HEK293T (cell line): Measurements from ENCODE around the gene TEX36.

Source experiments
- CTCF ChIA-PET: fragments of 350-600 bp; formaldehyde crosslinking; extraction: SDS; loops from one replicate; lab custom pipeline; 2021; ENCODE audit warnings: antibody characterized with exemption, inconsistent platforms; lab: Yijun Ruan, JAX
- POLR2A ChIA-PET: fragments of 350-600 bp; formaldehyde crosslinking; extraction: SDS; loops from one replicate; lab custom pipeline; 2020; ENCODE audit warnings: antibody characterized with exemption, inconsistent platforms; lab: Yijun Ruan, JAX
- DNase-seq: peaks from one replicate; pipeline ENCODE4 v3.0.0; 2012; ENCODE audit warnings: mixed read lengths; ENCODE audit errors: extremely low spot score
- ARNT ChIP-seq: fragments of 450-650 bp; IDR thresholded peaks from 2 replicates; pipeline ENCODE4 v1.6.1; 2017; ENCODE audit warnings: mild to moderate bottlenecking
- BHLHE40 ChIP-seq: fragments of 450-650 bp; IDR thresholded peaks from 2 replicates; pipeline ENCODE4 v1.6.1; 2016; ENCODE audit warnings: mild to moderate bottlenecking, moderate library complexity, borderline replicate concordance
- CTBP1 ChIP-seq: fragments of 450-650 bp; IDR thresholded peaks from 2 replicates; pipeline ENCODE4 v1.6.1; 2016; ENCODE audit warnings: borderline replicate concordance
- ELF4 ChIP-seq: fragments of 450-650 bp; IDR thresholded peaks from 2 replicates; pipeline ENCODE4 v1.6.1; 2017; ENCODE audit warnings: antibody characterized with exemption
- FOXA1 ChIP-seq: fragments of 450-650 bp; IDR thresholded peaks from 2 replicates; pipeline ENCODE4 v1.6.1; 2016; ENCODE audit warnings: mild to moderate bottlenecking
- FOXK2 ChIP-seq: fragments of 450-650 bp; IDR thresholded peaks from 2 replicates; pipeline ENCODE4 v1.6.1; 2016; ENCODE audit warnings: mild to moderate bottlenecking
- FOXM1 ChIP-seq: fragments of 450-650 bp; IDR thresholded peaks from 2 replicates; pipeline ENCODE4 v1.6.1; 2017; ENCODE audit warnings: mild to moderate bottlenecking, borderline replicate concordance
- HDGF ChIP-seq: fragments of 450-650 bp; IDR thresholded peaks from 2 replicates; pipeline ENCODE4 v1.6.1; 2017; ENCODE audit warnings: antibody characterized with exemption, borderline replicate concordance
- L3MBTL2 ChIP-seq: fragments of 450-650 bp; conservative IDR thresholded peaks from 2 replicates; pipeline ENCODE4 v1.6.1; 2016; ENCODE audit warnings: mild to moderate bottlenecking
- LEF1 ChIP-seq: fragments of 450-650 bp; IDR thresholded peaks from 2 replicates; pipeline ENCODE4 v1.6.1; 2017; ENCODE audit warnings: mild to moderate bottlenecking, borderline replicate concordance
- NFRKB ChIP-seq: fragments of 450-650 bp; IDR thresholded peaks from 2 replicates; pipeline ENCODE4 v1.6.1; 2016; ENCODE audit warnings: mild to moderate bottlenecking, moderate library complexity
- PKNOX1 ChIP-seq: fragments of 450-650 bp; IDR thresholded peaks from 2 replicates; pipeline ENCODE4 v1.6.1; 2016
- SP1 ChIP-seq: fragments of 450-650 bp; IDR thresholded peaks from 2 replicates; pipeline ENCODE4 v1.6.1; 2017
- SUZ12 ChIP-seq: fragments of 450-650 bp; IDR thresholded peaks from 2 replicates; pipeline ENCODE4 v1.6.1; 2016; ENCODE audit warnings: mild to moderate bottlenecking
- TARDBP ChIP-seq: fragments of 450-650 bp; IDR thresholded peaks from 2 replicates; pipeline ENCODE4 v1.6.1; 2016
- ZNF384 ChIP-seq: fragments of 450-650 bp; IDR thresholded peaks from 2 replicates; pipeline ENCODE4 v1.6.1; 2016

The TEX36 gene

GRCh38 chr10:125711110-125711750 lies 28.3 kb upstream of the TEX36 start:
- DNase-seq = no peak
- POLR2A ChIA-PET = no interaction called here
- CTCF ChIA-PET = no interaction called here
- TF ChIP-seq ZNF384 = no peak

- CTCF ChIA-PET = interaction anchor here (0.6 kb wide), 1 partner anchor 77 kb away, joined by 9 read pairs; no protein-coding TSS in a partner anchor
Measured at GRCh38 chr10:125709553-125710474, 26.9 kb upstream of the TEX36 start.

GRCh38 chr10:125708971-125709503 lies 26.1 kb upstream of the TEX36 start:
- POLR2A ChIA-PET = interaction anchor here (4.3 kb wide), 1 partner anchor 10 kb away, joined by 23 read pairs; the partner anchor contains the start of gene EDRF1
- CTCF ChIA-PET = no interaction called here
- DNase-seq = peak; percentile 56
- no peak for TF ChIP-seq BHLHE40
- no peak for TF ChIP-seq ELF4
- TF ChIP-seq FOXM1 = no peak
- TF ChIP-seq FOXK2 = no peak
- no peak for TF ChIP-seq FOXA1
- no peak for TF ChIP-seq SUZ12
- no peak for TF ChIP-seq ZNF384
- peak; percentile 97 for TF ChIP-seq CTBP1
- TF ChIP-seq LEF1 = no peak
- TF ChIP-seq ARNT = 0 out of 2 replicates have a peak, but pooled peaks have one; percentile 45
- no peak for TF ChIP-seq NFRKB
- TF ChIP-seq SP1 = no peak
- no peak for TF ChIP-seq L3MBTL2
- no peak for TF ChIP-seq HDGF
- peak; percentile 83 for TF ChIP-seq PKNOX1
- TF ChIP-seq TARDBP = no peak

More at GRCh38 chr10:125709553-125710474, 26.9 kb upstream of the TEX36 start:
- TF ChIP-seq ZNF384 (no peak), NFRKB (no peak), PKNOX1 (peak; percentile 29; the same call in 1 of the 2 replicates), L3MBTL2 (no peak)
- DNase-seq = no peak
- POLR2A ChIA-PET = interaction anchor here (0.6 to 4.3 kb wide), 1 partner anchor 10 kb away, joined by 3 to 23 read pairs; the partner anchor contains the start of gene EDRF1

- TF ChIP-seq NFRKB = no peak
- TF ChIP-seq ZNF384 = no peak
- no peak for TF ChIP-seq HDGF
- no peak for TF ChIP-seq BHLHE40
- no peak for TF ChIP-seq L3MBTL2
- no peak for TF ChIP-seq ELF4
- TF ChIP-seq LEF1 = no peak
- TF ChIP-seq FOXA1 = 0 out of 2 replicates have a peak, but pooled peaks have one; percentile 26
- TF ChIP-seq CTBP1 = peak; percentile 81
- TF ChIP-seq PKNOX1 = peak; percentile 70; the same call in 1 of the 2 replicates
- 0 out of 2 replicates have a peak, but pooled peaks have one; percentile 19 for TF ChIP-seq ARNT
- no peak for TF ChIP-seq FOXK2
- no peak for TF ChIP-seq TARDBP
- POLR2A ChIA-PET = interaction anchor here (1.0 to 4.3 kb wide), 3 partner anchors 12 to 17 kb away, joined by 6 to 23 read pairs (median 9); partner anchors contain the start of gene EDRF1
- DNase-seq = peak; percentile 70
- CTCF ChIA-PET = interaction anchor here (0.7 to 1.2 kb wide), 3 partner anchors 10 to 660 kb away, joined by 3 to 4 read pairs (median 3); no protein-coding TSS in a partner anchor
Measured at GRCh38 chr10:125707541-125708468, 24.8 kb upstream of the TEX36 start.

GRCh38 chr10:125700355-125700911 lies 17.5 kb upstream of the TEX36 start:
- TF ChIP-seq FOXM1 (no peak), SUZ12 (no peak), PKNOX1 (no peak), ZNF384 (no peak), LEF1 (no peak), BHLHE40 (no peak), SP1 (no peak), FOXA1 (no peak), HDGF (no peak), ELF4 (no peak), L3MBTL2 (no peak), FOXK2 (no peak), CTBP1 (no peak), TARDBP (no peak), NFRKB (no peak), ARNT (no peak)
- no peak for DNase-seq
- ChIA-PET CTCF (interaction anchor here (1.1 to 1.6 kb wide), 2 partner anchors 11 to 68 kb away, joined by 3 read pairs; no protein-coding TSS in a partner anchor), POLR2A (no interaction called here)
